ENCODE data around the gene FNDC10.

GRCh38 chr1:1554926-1555915, 44.7 kb downstream of the FNDC10 start:
- TF ChIP-seq EZH2 (IDR thresholded peaks at IDR 0.05; ENCODE audit: borderline replicate concordance, control insufficient read depth, low read depth, low read length) (no peak), TCF7 (IDR thresholded peaks at IDR 0.05; ENCODE audit: borderline replicate concordance) (no peak)
- TF ChIP-seq, protein P1, sequence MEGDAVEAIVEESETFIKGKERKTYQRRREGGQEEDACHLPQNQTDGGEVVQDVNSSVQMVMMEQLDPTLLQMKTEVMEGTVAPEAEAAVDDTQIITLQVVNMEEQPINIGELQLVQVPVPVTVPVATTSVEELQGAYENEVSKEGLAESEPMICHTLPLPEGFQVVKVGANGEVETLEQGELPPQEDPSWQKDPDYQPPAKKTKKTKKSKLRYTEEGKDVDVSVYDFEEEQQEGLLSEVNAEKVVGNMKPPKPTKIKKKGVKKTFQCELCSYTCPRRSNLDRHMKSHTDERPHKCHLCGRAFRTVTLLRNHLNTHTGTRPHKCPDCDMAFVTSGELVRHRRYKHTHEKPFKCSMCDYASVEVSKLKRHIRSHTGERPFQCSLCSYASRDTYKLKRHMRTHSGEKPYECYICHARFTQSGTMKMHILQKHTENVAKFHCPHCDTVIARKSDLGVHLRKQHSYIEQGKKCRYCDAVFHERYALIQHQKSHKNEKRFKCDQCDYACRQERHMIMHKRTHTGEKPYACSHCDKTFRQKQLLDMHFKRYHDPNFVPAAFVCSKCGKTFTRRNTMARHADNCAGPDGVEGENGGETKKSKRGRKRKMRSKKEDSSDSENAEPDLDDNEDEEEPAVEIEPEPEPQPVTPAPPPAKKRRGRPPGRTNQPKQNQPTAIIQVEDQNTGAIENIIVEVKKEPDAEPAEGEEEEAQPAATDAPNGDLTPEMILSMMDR (IDR thresholded peaks at IDR 0.05 in 2 of 3, conservative IDR thresholded peaks at IDR 0.05 in 1 of 3; ENCODE audit: control insufficient read depth in 2 of 3, extremely low read depth in 1 of 3, insufficient read depth in 1 of 3, low read depth in 3 of 3, low read length in 3 of 3): no peak
